GM18951 (cell line): ENCODE measurements around the gene LGALS1.
"Not testable (repeated sequence)": the region's sequence is repeated elsewhere in the genome, so short reads cannot be mapped to it uniquely, and the experiment has no call there.

ENCODE experiments used
- POLR2A ChIP-seq: IDR thresholded peaks from 4 replicates; pipeline ENCODE4 v1.6.1; 2011; ENCODE audit warnings: mild to moderate bottlenecking; ENCODE audit not compliant: insufficient read length, insufficient read depth; ENCODE audit errors: extremely low read depth
- in situ Hi-C: fragments of 300-500 bp; cut with MboI; formaldehyde crosslinking; loops from one replicate; pipeline ENCODE4 v1.12.0; 2022; ENCODE audit warnings: low sequenced_read_pairs, mixed read lengths, inconsistent platforms; ENCODE audit not compliant: unreplicated experiment

The LGALS1 gene

GRCh38 chr22:37647317-37647716 lies 28.1 kb upstream of the LGALS1 start:
- in situ Hi-C loops, result no loop called here
- no peak for TF ChIP-seq POLR2A

- in situ Hi-C loops, result no loop called here
- TF ChIP-seq POLR2A, result no peak
Observed at GRCh38 chr22:37647928-37648327, 27.5 kb upstream of the LGALS1 start.

DNA sequence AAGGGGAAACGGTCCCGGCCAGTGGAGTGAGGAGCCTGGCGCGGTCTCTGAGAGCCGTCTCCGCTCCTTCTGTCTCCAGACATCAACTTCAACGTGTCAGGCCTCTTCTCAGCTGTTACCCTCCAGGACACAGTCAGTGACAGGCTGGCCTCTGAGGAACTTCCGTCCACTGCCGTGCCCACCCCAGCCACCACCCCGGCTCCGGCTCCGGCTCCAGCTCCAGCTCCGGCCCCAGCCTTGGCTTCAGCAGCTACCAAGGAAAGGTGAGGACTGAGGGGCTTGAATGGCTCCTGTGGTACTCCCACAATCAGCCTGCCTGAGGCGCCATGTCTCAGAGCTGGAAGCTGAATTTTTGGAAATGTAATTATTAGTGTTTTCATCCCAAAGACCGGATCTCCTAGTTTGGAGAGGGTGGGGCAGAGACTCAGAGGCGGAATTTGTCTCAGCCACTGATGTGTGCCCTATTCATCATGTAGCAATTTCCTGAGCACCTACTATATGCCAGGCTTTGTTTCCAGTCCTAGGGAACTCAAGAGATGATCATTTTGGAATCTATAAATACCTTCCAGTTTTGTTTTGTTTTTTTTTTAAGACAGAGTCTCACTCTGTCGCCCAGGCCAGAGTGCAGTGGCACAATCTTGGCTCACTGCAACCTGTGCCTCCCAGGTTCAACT lies 24.8 kb upstream of the LGALS1 start:
- in situ Hi-C loops, result no loop called here

GRCh38 chr22:37654563-37655251 lies 20.7 kb upstream of the LGALS1 start:
- in situ Hi-C loops, result no loop called here
- TF ChIP-seq POLR2A, result no peak

More for the DNA sequence above, 24.8 kb upstream of the LGALS1 start:
- TF ChIP-seq POLR2A, result no peak

GRCh38 chr22:37655252-37655563 lies 20.2 kb upstream of the LGALS1 start:
- TF ChIP-seq POLR2A, result no peak
- in situ Hi-C loops, result no loop called here

DNA sequence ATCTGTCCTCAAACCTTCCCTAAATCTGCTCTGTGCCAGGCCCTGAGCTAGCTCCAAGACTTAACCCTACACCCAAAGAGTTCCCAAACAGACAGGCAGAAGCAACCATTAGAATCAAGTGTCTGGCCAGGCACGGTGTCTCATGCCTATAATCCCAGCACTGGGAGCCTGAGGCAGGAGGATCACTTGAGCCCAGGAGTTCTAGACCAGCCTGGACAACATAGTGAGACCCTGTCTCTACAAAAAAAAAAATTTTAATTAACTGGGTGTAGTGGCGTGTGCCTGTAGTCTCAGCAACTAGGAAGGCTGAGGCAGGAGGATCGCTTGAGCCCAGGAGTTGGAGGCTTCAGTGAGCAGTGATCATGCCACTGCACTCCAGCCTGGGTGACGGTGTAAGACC lies 18.9 kb upstream of the LGALS1 start:
- in situ Hi-C loops, result not testable (repeated sequence)

DNA sequence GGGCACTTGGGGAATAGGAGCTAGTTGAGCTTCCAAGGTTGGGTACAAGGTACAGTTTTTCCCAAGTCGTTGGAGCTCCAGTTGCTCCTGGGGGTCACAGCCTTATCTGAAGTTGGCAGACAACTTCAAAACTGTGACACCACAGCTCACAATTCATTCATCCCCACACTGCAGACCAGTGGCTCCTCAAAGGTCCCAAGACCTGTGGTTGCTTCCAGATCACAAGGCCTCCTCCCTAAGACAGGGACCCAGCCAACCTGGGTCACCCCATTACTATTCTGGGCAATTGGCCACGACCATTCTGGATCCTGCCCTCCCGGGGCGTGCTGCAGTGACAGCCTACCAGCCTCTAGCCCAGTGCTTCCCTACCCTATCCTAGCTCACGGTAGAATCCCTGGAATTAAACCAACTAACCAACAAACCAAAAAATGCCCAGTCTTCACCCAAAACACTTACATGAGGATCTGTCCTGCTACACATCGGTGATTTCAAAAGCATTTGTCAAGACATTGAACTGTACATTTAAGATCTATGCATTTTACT lies 17.8 kb upstream of the LGALS1 start:
- no peak for TF ChIP-seq POLR2A
- in situ Hi-C loops, result no loop called here

- TF ChIP-seq POLR2A, result peak; percentile 92
- in situ Hi-C loops, result no loop called here
Observed at GRCh38 chr22:37658133-37659065, 17.0 kb upstream of the LGALS1 start, which contains the start of gene PDXP. Gene PDXP (plus strand): TSS chr22:37658723. CDS start chr22:37658783, 60 bp downstream.

DNA sequence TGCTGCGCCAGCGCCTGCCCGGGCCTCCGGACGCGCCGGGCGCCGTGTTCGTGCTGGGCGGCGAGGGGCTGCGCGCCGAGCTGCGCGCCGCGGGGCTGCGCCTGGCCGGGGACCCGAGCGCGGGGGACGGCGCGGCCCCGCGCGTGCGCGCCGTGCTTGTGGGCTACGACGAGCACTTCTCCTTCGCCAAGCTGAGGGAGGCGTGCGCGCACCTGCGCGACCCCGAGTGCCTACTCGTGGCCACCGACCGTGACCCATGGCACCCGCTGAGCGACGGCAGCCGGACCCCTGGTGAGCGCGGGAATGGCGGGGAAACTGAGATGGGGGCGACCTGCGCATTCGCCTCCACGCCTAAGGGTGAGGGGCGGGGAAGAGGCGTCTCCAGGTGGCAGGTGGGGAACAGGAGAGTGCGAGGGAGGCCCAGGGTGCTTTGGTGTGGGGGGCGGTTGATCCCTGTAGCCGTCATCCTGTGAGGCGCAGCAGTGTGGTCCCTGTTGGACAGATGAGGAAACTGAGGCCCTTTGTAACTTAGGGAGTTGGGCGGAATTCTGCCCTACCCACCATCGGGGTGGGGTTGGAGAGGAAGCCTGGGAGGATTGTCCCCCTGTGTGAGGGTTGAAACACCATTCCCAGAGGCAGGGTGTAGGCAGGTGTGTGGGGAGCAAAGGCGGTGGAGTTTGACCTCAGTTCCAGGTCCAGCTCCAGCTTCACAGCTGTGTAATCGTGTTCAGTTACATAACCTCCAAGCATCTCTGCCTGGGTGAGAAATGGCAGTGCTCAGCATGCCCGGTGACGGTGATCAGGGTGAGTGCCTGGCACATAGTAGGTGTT lies 16.2 kb upstream of the LGALS1 start:
- no peak for TF ChIP-seq POLR2A
- in situ Hi-C loops, result no loop called here

- no peak for TF ChIP-seq POLR2A
- in situ Hi-C loops, result no loop called here
Observed at GRCh38 chr22:37659897-37660708, 15.3 kb upstream of the LGALS1 start.

GRCh38 chr22:37660709-37661045 lies 14.8 kb upstream of the LGALS1 start:
- no peak for TF ChIP-seq POLR2A
- in situ Hi-C loops, result no loop called here
